Liver (tissue), 9 donors: ENCODE measurements around the gene TTC1. TPM values are rescaled to one million over a fixed set of nuclear protein-coding genes. Genes with fewer than 3 reads are reported as not detected.

Experiments
- DNase-seq: peaks from one replicate; pipeline ENCODE4 v3.0.0-alpha.2; 2017; ENCODE audit warnings: low spot score
- H3K27ac ChIP-seq, 2 donors: one replicate each; pipeline ENCODE4 v1.7.0; 2013; ENCODE audit warnings: inconsistent platforms in 2 of 2, low read length in 2 of 2, control low read depth in 1 of 2, low read depth in 1 of 2, mild to moderate bottlenecking in 1 of 2
- H3K27me3 ChIP-seq, 4 donors: one replicate each; pipeline versions ENCODE4 v1.6.1 to v1.7.0; 2013; ENCODE audit warnings: low read length in 3 of 4, inconsistent platforms in 1 of 4, mild to moderate bottlenecking in 1 of 4, moderate library complexity in 1 of 4; ENCODE audit not compliant: control insufficient read depth in 4 of 4, insufficient read depth in 4 of 4
- H3K36me3 ChIP-seq, 4 donors: one replicate each; pipeline versions ENCODE4 v1.6.1 to v1.7.0; 2013; ENCODE audit warnings: low read length in 3 of 4, mild to moderate bottlenecking in 3 of 4, low read depth in 1 of 4, moderate library complexity in 1 of 4; ENCODE audit not compliant: control insufficient read depth in 4 of 4, insufficient read depth in 3 of 4
- H3K4me1 ChIP-seq, 4 donors: one replicate each; pipeline versions ENCODE4 v1.6.1 to v1.7.0; 2013; ENCODE audit warnings: low read length in 3 of 4, mild to moderate bottlenecking in 3 of 4, moderate library complexity in 1 of 4; ENCODE audit not compliant: control insufficient read depth in 4 of 4, insufficient read depth in 4 of 4
- H3K4me3 ChIP-seq, 3 donors: one replicate each; pipeline versions ENCODE4 v1.6.1 to v1.7.0; 2013; ENCODE audit warnings: low read length in 3 of 3, control low read depth in 1 of 3, low read depth in 1 of 3, mild to moderate bottlenecking in 1 of 3
- H3K9ac ChIP-seq, 2 donors: one replicate each; pipeline ENCODE4 v1.7.0; 2013; ENCODE audit warnings: low read length in 2 of 2, mild to moderate bottlenecking in 2 of 2, moderate library complexity in 2 of 2, control low read depth in 1 of 2, low read depth in 1 of 2
- H3K9me3 ChIP-seq, 4 donors: one replicate each; pipeline versions ENCODE4 v1.6.1 to v1.7.0; 2013; ENCODE audit warnings: low read length in 3 of 4; ENCODE audit not compliant: control insufficient read depth in 4 of 4
- ATF3 ChIP-seq: IDR thresholded peaks from 2 replicates; pipeline ENCODE4 v1.6.1; 2016; ENCODE audit warnings: antibody characterized with exemption
- CTCF ChIP-seq: fragments of 150-350 bp; IDR thresholded peaks from 2 replicates; pipeline ENCODE4 v1.5.1; 2017; ENCODE audit warnings: improper control_type of control experiment, low read depth, low read length; ENCODE audit not compliant: missing input control
- GABPA ChIP-seq, 2 donors: IDR thresholded peaks in 1 of 2; conservative IDR thresholded peaks in 1 of 2; 2 replicates each; pipeline ENCODE4 v1.6.1; 2016; ENCODE audit warnings: antibody characterized with exemption in 2 of 2, mild to moderate bottlenecking in 1 of 2, moderate library complexity in 1 of 2
- HNF4A ChIP-seq, 2 donors: conservative IDR thresholded peaks; 2 replicates each; pipeline ENCODE4 v1.6.1; 2016; ENCODE audit warnings: antibody characterized with exemption in 2 of 2, mild to moderate bottlenecking in 2 of 2
- HNF4G ChIP-seq: IDR thresholded peaks from 2 replicates; pipeline ENCODE4 v1.6.1; 2016; ENCODE audit warnings: antibody characterized with exemption
- RAD21 ChIP-seq, 2 donors: IDR thresholded peaks; 2 replicates each; pipeline ENCODE4 v1.6.1; 2016; ENCODE audit warnings: antibody characterized with exemption in 2 of 2, mild to moderate bottlenecking in 2 of 2
- REST ChIP-seq: IDR thresholded peaks from 2 replicates; pipeline ENCODE4 v1.6.1; 2016; ENCODE audit warnings: antibody characterized with exemption, mild to moderate bottlenecking
- SP1 ChIP-seq: IDR thresholded peaks from 2 replicates; pipeline ENCODE4 v1.6.1; 2018; ENCODE audit warnings: antibody characterized with exemption, mild to moderate bottlenecking
- TAF1 ChIP-seq: conservative IDR thresholded peaks from 2 replicates; pipeline ENCODE4 v1.6.1; 2016; ENCODE audit warnings: antibody characterized with exemption, mild to moderate bottlenecking
- YY1 ChIP-seq: IDR thresholded peaks from 2 replicates; pipeline ENCODE4 v1.6.1; 2016; ENCODE audit warnings: antibody characterized with exemption, mild to moderate bottlenecking
- ZBTB33 ChIP-seq: IDR thresholded peaks from 2 replicates; pipeline ENCODE4 v1.6.1; 2016; ENCODE audit warnings: antibody characterized with exemption
- WGBS: extraction: QIAGEN DNeasy Blood & Tissue Kit; methylation state at CpG from one replicate; pipeline ENCODE4 v1.1.7; 2013; 5-methylcytosine and 5-hydroxymethylcytosine counted together
- polyA plus RNA-seq, 2 donors: library from polyadenylated mRNA; stranded (reverse) in 1 of 2; unstranded in 1 of 2; fragments of 200-250 nt in 1 of 2; fragments of >200 nt in 1 of 2; fragmentation: Nextera tagmentation in 1 of 2; extraction: Ambion mirVana in 1 of 2; gene quantifications; one replicate each; pipeline versions ENCODE4 v1.2.1 to v1.2.3, GENCODE V29; 2013 to 2015
- total RNA-seq, 2 donors: library from RNA; depleted of rRNA; stranded (reverse); fragments of >200 nt; gene quantifications; one replicate each; pipeline ENCODE4 v1.2.3, GENCODE V29; 2014
- donor health status: healthy.
- donor health status: healthy.
- donor health status: healthy.
- donor health status: healthy.
- donor health status: healthy.

Gene TTC1
- total and polyA plus RNA-seq, 4 donors = 18.0 to 35.5 (median 22.2) TPM

GRCh38 chr5:160030631-160031377 lies 21.9 kb downstream of the TTC1 start:
- H3K36me3 ChIP-seq = peaks cover 5 to 9% (median 7%) of the 10 kb centered on the region in 4 donors
- H3K4me3 ChIP-seq = no peak overlapping the region
- no peak for DNase-seq
- no peak overlapping the region for H3K9ac ChIP-seq
- WGBS = 87% methylated on average over 3 of the region's 3 CpGs
- no peak overlapping the region for H3K27ac ChIP-seq
- no peak for TF ChIP-seq HNF4G
- TF ChIP-seq TAF1 = no peak
- no peak for TF ChIP-seq YY1
- TF ChIP-seq SP1 = no peak
- no peak for TF ChIP-seq HNF4A (conservative IDR thresholded peaks at IDR 0.05)
- TF ChIP-seq RAD21 (IDR thresholded peaks at IDR 0.05) = no peak
- no peak for TF ChIP-seq GABPA (IDR thresholded peaks at IDR 0.05 in 1 of 2, conservative IDR thresholded peaks at IDR 0.05 in 1 of 2)
- no peak for TF ChIP-seq CTCF
- TF ChIP-seq ZBTB33 = no peak
- TF ChIP-seq REST = no peak
- no peaks in the 10 kb centered on the region for H3K9me3 ChIP-seq
- no peaks in the 10 kb centered on the region for H3K27me3 ChIP-seq
- peaks cover 0 to 2% (median 0%) of the 10 kb centered on the region in 4 donors for H3K4me1 ChIP-seq

GRCh38 chr5:160033546-160034252 lies 24.8 kb downstream of the TTC1 start:
- peaks cover 3 to 23% (median 16%) of the 10 kb centered on the region in 4 donors for H3K36me3 ChIP-seq
- peaks cover 0 to 2% (median 0%) of the 10 kb centered on the region in 4 donors for H3K4me1 ChIP-seq
- no peaks in the 10 kb centered on the region for H3K9me3 ChIP-seq
- H3K27ac ChIP-seq = no peak overlapping the region
- no peak for TF ChIP-seq ZBTB33
- no peak for TF ChIP-seq HNF4A (conservative IDR thresholded peaks at IDR 0.05)
- TF ChIP-seq SP1 = no peak
- TF ChIP-seq ATF3 = no peak
- no peak overlapping the region for H3K9ac ChIP-seq
- H3K4me3 ChIP-seq = no peak overlapping the region
- no peaks in the 10 kb centered on the region for H3K27me3 ChIP-seq
- WGBS = 88% methylated on average over 4 of the region's 4 CpGs
- no peak for DNase-seq
